Stimulated activated CD4-positive, alpha-beta T cell treated with anti-CD3 and anti-CD28 coated beads, Interleukin-12 subunit alpha, Interleukin-12 subunit beta, amount 100 ng/mL, for 48 hours (primary cell): ENCODE results near the gene AGFG2.

Source experiments
- DNase-seq, 3 donors: peaks; one replicate each; pipeline ENCODE4 v3.0.0-alpha.2; 2020; ENCODE audit warnings: low read depth in 2 of 3, low spot score in 1 of 3

The AGFG2 gene

DNA sequence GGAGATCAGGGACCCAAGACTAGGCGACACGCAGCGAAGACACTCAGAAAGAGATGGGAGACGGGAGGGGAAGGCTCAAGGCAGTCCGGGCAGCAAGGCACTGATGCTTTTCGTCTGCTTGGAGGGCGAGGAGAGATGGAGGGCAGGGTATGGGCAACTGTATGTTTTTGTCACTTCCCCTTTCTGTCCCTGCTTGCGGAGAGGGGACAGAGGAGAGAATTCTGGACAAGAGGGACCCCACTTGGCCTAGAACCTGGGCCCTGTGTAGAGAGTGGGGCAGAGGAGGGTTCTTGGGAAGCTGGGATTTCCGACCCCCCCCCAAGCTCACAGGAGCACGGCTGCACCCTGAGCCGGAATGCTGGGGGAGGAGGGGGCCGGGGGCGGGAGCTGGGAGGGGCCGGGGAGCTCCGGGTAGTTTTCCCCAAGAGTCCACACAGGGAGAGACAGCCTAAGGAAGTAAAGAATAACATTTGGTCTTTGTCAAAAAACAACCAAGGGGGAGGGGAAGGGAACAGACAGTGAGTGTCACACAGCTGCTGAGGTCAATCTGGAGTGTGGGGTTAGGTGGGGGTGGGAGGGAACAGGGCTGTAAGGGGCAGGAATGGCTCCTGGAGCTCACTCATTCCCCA, 45.2 kb downstream of the AGFG2 start:
- DNase-seq = no peak

DNA sequence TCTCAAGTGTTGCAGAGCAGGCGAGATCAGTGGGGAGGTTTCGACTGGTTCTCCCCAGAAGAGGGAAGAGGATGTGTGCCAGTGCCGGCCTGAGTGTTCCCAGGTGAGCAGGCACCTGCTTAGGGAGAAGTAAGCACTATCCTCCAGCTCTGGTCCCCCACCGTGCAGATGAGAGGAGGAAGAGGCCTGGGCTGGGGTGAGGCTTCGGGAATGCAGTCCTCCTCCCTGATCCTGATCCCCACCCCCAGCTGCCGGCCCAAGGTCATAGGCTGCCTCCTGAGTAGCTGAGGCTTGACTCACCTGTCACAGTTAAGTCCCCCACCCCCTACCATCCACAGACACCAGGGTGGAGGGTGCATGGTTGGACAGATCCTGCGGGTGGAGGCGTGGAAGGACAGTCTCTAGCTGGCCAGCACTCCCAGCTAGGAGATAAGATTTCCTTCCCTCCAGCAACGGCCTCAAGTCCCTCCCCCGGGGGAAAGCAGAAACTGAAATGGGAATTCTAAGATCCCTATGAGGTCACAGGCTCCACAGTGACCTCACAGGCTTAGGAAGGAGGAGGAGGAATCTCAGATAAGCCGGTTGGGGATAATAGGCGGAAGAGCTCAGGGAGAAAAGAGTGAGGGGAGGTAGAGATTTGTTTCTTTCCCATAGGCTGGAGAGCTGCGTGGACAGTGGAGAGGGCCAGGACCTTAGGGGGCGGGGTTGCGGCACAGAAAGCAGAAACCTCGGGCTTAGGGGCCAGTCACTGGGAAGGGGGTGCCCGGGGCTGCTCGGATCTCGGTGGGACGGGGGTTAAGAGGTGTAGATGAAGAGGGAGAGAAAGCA, 45.9 kb downstream of the AGFG2 start:
- no peak for DNase-seq

DNA sequence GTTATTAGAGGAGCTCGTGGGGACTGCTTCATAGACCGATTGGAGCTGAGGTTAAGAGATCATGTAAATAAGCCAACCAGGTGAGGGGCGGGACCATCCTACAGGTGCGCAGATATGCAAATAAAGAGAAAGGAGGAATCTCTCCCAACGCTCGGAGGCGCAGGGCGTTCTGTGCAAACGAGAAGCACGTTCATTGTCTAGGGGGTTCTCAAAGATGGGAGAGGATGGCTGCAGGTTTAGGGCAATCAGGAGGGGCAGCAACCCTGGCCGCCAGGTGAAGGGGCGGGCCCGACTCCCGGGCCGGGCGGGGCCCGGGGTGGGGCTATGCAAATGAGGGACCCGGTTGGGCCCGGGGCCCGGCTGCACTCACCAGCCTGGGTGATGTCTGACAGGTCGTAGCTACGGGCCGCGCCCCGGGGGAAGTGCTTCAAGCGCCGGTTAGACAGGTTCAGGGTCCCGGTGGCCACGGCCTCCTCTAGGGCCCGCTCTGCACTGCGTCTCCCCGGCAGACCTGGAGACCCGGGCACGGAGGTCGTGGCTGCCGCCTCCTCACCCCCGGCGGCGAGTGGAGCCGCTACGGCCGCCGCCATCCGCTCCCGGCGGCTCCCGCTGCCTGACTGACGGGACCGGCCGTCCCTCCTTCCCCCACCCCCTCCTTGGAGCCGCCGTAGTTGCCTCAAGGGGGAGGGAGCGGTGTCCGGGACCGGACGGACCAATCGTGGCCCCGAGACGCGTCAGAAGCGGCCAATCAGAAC, 46.7 kb downstream of the AGFG2 start, which contains the start of gene LRCH4:
LRCH4 (minus strand) TSS at position 619 of the 755 bp plus-strand sequence; CDS start at position 590, 29 bp downstream.
- peak in 1 of 3 donors; percentile 46 for DNase-seq

DNA sequence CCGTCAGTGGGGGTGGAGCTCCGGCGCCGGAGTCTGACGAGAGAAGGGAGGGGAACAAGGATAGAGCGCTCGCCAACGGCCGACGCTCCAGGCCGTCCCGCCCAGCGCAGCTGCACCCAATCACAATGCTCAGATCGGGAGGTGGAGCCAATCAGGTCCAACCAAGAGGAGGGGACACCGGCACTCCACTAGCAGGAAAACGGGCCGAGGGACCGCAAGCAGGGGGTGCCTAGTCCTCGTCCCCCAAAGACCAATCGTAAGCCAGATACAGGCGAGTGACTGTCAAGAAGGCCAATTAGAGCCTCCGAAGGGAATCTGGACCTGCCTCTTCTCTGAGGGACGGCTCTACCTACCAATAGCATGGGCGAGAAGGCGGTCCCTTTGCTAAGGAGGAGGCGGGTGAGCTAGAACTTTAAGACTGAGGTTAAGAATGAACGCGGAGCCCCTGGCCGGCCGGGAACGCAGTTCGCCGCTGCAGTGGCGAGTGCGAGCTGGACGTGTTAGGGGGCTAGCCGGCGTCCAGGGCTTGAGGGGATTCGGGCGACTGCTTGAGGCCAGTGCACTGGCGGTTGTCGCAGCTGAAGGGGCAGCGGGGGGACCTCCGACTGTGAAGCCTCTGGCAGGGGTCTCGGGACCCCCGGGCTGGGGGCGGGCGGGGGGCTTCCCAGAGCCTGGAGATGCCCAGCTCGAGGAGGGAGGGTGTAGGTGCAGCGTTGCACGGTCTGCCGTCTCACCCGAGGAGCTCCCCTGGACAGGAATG, 47.4 kb downstream of the AGFG2 start, which contains the start of gene FBXO24:
FBXO24 (plus strand) TSS at position 63 of the 760 bp plus-strand sequence; CDS start at position 361, 298 bp downstream.
- peak; percentile 99 to 100 (median 99) for DNase-seq

DNA sequence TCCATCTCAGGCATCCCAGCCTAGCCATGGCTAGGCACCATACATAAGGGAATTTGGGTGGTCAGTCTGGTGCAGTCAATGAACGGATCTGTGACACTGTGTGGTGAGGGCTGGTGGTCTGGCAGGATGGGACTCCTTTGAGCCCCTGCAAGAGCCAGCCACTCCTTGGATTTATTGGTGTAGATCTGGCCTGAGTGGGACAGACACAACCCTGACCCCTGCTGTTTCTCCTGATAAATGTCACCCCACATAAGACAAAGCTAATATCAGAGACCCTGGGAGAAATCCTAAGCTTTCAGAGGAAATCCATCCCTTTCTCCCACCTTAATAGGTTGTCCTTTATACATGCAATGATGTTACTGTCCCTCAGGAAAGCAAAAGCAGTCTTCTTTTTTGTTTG, 49.4 kb downstream of the AGFG2 start:
- no peak for DNase-seq

DNA sequence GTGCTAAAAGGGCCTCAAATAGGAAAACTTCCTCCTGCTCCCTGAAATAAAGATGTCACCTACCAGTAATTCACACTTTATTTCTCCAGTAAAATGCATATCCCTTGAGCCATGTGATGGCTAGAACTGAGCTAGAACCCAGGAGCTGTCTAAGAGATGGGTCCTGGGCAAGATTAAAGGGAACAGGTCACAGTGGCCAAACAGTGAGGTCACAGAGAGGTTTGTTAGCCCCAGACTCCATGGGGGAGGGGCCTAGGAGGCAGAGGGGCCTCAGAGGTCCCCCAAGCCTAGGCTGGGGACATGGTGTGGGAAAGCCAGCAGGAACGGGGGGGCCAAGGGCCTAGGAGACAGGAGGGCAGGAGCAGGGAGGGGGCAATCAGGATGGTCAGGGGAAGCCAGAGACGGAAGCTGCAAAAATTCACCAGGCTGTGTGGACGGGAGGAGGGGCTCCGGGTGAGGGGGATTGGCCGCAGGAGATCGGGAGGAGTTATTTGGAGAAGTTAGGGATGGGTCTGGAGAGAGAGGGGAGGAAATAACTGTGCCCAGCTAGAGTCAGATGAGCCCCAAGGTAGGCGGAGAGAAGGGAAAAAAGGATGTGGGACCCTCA, 50.4 kb downstream of the AGFG2 start:
- DNase-seq = no peak

DNA sequence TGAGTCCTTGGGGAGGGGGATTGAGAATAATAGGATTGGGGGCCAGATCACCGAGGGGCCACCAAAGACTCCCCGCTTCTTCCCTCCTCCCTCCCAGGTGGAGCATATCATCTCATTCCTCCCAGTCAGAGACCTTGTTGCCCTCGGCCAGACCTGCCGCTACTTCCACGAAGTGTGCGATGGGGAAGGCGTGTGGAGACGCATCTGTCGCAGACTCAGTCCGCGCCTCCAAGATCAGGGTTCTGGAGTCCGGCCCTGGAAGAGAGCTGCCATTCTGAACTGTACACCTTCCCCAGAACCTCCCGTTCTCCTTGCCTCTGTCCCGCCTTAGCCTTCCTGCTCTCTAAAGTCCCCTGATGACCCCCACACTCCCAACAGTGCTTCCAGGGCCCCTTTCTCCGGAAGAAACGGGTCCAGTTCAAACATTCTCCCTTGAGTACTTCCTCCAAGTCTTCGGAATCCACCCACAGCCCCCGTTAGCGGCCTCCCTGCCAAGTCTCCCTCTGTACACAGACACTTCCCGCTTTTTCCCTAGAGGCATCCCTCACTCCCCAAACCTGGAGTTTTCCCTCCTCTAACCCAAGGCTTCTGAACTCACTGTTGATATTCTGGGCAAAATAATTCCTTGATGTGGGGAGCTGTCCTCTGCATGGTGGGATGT, 51.2 kb downstream of the AGFG2 start:
- no peak for DNase-seq

DNA sequence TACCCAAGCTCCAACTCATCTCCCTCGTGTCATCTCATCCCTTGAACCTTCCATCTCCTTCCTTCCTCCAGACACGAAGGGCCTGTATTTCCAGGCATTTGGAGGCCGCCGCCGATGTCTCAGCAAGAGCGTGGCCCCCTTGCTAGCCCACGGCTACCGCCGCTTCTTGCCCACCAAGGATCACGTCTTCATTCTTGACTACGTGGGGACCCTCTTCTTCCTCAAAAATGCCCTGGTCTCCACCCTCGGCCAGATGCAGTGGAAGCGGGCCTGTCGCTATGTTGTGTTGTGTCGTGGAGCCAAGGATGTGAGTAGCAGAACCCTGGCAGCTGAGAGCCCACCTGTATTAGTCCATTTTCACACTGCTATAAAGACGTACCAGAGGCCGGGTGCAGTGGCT, 52.6 kb downstream of the AGFG2 start:
- DNase-seq = no peak

DNA sequence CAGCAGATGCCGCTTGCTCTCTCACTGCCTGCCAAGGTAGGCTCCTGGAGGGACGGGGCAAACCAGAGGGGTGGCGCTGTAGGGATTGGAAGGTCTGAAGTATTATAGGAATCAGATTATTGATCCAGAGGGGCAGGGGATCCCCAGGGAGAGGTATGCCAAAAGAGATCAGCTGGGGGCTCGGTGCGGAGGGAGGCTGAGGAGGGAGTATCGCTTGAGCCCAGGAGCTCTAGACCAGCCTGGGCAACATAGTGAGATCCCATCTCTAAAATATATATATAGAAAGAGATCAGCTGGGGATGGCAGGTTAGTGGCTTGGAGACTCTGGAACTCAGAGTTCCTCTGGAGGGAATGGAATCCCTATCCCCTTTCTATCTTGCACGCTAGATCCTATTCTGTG, 56.2 kb downstream of the AGFG2 start:
- DNase-seq = no peak

DNA sequence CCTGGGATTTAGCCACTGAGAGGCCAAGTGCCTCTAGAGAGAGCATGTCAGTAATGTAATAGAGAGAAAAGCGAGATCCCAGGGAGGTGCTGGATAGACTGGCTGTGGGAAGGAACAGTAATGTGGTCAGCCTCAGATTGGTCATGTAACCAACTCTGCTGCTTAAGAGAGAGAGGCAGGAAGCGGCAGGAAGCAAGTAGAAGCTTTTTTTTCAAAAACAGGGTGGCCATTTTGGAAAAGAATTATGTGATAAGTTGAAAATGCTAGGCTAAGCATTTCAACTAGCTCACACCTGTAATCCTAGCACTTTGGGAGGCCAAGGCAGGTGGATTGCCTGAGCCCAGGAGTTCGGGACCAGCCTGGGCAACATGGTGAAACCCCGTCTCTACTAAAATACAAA, 59.4 kb downstream of the AGFG2 start:
- no peak for DNase-seq

DNA sequence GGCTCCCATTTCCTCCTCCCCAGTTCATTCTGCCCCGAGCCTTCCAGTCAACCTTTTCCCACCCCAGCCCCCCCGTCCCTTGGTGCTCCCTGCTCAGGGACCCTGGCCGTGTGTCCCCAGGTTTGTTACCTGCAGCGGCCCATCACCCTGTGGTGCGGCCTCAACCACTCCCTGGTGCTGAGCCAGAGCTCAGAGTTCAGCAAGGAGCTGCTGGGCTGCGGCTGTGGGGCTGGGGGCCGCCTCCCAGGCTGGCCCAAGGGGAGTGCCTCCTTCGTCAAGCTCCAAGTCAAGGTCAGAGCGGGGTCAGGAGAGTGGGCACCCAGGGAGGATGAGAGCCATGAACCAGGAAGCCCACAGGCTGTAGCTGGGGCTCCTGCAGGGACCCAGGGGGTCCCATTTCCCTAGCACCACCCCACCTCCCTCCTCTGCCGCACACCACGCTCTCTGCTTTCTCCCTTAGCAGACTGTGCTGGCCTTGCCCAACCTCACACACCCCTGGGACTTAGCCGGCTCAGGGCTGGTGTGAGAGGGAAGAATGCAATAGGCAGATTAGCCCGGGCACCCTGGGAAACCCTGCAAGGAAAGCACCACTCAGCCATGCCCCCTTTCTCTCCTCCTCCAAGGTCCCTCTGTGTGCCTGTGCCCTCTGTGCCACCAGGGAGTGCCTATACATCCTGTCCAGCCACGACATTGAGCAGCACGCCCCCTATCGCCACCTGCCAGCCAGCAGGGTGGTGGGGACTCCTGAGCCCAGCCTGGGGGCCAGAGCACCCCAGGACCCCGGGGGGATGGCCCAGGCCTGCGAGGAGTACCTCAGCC, 61.1 kb downstream of the AGFG2 start:
- DNase-seq = no peak

DNA sequence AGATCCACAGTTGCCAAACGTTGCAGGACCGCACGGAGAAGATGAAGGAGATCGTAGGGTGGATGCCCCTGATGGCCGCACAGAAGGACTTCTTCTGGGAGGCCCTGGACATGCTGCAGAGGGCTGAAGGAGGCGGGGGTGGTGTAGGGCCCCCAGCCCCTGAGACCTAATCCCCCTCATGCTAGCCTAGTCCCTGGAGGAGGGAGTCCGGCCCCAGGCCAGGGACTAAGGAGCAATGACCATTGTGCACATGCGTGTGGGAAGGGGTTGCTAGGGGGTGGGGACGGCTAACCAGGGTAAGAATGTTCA, 61.7 kb downstream of the AGFG2 start:
- no peak for DNase-seq

DNA sequence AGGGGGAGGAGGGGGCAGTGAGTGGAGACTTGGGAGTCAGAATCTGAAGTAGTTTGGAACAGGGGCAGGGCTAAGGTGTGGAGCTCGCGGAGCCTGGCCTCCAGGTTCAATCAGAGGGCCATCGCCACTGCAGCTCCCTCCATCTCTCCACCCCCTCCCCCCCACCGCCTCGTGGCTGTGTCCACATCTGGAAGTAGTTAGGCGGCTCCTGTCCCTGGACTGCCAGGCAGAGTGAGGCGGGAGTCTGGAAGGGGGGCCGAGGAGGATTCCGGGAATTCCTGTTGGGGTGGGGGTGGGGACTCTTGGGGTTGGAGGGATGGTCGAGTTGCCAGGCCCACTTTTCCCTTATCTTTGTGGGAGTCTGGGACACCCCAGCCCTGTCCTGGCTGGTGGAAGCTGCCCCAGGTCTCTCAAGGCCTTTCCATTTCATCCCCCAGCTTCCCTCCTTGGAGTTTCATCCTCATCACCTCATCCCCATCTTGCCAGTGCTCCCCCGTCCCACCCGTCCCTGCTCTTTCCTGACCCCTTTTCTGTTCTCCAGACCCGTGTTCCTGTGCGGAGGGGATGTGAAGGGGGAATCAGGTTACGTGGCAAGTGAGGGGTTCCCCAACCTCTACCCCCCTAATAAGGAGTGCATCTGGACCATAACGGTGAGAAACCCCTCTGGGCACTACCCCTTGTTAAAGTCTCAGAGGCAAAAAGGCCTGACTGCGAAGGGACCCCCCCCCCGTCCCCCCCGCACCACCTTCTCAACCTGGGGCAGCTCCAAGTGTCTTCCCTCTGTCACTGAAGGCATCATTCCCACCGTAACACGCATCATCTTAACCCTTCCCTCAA, 64.1 kb downstream of the AGFG2 start:
- DNase-seq = no peak

DNA sequence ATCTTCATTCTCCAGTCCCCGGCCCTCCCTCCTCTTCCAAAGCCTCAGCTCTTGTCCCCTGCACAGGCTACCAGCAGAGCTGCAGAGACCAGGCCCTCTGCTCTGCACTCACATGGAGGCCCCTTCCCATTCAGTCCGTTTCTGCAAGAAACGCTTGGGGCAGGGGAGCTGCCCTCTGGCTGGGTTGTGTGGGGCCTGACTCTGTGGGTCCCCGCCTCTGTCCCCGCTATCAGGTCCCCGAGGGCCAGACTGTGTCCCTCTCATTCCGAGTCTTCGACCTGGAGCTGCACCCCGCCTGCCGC, 64.7 kb downstream of the AGFG2 start:
- DNase-seq = no peak

DNA sequence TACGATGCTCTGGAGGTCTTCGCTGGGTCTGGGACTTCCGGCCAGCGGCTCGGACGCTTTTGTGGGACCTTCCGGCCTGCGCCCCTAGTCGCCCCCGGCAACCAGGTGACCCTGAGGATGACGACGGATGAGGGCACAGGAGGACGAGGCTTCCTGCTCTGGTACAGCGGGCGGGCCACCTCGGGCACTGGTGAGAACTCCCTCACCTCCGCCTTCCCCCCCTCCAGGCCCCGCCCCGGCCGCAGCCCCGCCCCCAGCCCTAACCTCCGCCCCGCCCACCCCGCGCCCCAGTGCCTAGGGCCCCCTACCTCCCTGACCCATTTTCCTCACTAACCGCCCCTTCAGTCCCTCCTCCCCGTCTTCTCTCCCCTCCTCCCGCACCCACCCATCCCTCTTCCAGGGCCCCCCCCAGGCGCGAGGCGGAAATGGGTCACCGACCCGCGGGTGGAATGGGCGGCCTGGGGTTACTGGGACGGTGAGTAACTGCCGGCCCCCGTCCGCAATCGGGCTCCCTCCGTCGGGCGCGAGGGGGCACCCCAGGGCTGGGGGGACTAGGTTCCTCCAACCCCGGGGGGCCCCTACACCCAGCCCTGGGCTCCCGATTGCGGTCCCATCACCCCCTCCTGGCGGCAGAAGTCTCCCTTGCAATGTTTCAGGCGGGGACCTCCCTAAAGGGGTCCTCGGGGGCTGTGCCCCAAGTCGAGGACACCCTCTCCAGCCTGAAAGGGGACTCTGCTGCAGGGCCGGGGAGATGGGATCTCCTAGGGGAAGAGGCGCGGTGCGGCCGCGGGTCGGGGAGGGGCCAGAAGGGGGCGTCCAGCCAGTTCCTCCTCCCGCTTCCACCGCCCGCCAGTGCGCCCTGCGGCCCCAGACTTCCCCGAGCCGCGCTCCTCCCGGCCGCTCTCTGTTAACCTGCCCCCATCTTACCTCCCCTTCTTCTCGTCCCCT, 65.3 kb downstream of the AGFG2 start:
- peak; percentile 41 to 59 (median 56) for DNase-seq

DNA sequence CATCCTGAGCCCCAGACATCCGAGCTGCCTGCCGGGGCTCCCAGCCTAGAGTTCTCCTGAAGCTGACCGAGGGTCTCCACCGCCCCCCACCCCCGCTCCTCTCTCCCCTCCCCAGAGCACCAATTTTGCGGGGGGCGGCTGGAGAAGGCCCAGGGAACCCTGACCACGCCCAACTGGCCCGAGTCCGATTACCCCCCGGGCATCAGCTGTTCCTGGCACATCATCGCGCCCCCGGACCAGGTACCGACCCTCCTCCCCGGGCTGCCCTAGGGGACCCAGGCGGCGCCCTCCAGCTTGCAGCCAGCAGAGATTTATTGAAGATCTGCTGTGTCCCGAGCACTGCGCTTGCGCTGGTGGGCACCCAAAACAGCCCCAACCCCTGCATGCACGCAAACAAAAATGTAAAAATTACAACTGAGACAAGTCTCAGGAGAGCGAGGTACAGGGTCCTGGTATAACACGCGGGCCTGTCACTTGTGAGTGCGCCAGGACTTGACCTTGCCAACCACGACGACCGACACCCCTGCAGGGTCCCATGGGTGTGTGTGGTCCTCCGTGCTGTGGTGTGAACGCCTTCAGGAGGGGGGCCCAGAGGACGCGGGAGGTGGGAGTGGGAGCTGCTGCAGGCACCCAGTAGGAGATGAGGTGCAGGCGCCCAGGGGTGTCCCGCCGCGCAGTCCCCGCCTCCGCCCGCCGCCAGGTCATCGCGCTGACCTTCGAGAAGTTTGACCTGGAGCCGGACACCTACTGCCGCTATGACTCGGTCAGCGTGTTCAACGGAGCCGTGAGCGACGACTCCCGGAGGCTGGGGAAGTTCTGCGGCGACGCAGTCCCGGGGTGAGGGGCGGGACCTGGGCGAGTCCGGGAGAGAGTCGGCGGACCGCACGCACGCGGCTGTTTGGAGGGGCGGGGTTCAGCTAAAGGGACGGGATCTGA, 66.2 kb downstream of the AGFG2 start:
- no peak for DNase-seq

DNA sequence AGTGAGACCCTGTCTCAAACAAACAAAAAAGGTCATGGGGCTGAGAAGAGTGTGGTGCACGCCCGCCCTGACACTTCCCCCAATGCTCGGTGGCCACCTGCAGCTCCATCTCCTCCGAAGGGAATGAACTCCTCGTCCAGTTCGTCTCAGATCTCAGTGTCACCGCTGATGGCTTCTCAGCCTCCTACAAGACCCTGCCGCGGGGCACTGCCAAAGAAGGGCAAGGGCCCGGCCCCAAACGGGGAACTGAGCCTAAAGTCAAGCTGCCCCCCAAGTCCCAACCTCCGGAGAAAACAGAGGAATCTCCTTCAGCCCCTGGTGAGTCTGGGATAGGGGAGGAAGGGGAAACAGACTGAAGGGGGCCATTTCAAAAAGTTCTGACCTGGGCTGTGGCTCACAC, 67.3 kb downstream of the AGFG2 start:
- no peak for DNase-seq
